NCI-H774 (cell line): ENCODE measurements around the gene LAMA3.
A peak's percentile ranks its signal among the peaks of the same experiment; 100 is the strongest.

Experiments used
- DNase-seq: peaks from one replicate; lab custom pipeline; 2025; lab: John Stamatoyannopoulos, UW

LAMA3 gene

DNA sequence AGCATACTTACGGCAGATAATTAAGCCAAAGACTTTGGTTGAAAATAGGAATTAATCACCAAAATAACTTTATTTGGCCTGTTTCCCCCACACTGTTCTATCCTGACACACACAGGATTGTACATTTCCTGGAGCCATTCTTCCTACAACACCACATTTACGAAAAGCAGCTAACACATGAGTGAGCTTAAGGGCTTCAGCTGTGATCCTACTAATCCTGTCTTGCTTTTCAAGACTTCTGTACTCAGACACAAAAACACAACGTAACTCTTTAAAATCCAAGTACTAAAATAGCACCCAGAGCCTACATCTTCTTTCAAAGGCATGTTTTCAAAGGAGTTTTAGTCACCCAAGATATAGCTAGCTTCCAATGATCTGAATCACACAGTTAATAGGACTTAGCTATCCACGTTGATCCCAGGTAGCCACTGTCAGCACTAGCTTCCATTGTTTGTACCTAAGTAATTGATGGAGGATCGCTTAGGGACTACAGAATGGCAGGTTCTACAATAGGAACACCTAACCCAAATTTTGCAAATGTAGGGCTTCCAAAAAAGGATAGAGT, 282.5 kb downstream of the LAMA3 start:
- no peak for DNase-seq

DNA sequence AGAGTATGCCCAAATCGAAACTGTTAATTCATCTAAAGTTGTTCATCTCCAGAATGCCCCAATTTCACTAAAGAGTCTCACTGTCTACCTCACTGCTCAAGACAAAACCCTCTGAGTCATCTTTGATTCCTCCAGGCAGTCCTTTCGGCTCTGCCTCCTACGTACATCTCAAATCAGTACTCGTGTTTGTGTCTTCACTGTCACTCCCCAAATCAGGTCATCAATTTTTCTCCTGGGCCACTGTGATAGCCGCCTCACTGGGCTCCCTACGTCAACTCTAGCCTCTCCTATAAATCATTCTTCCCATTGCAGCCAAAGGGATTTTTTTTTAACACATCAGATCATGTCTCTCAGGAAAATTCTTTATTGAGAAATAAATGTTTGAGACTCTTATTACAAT, 283.2 kb downstream of the LAMA3 start:
- no peak for DNase-seq

DNA sequence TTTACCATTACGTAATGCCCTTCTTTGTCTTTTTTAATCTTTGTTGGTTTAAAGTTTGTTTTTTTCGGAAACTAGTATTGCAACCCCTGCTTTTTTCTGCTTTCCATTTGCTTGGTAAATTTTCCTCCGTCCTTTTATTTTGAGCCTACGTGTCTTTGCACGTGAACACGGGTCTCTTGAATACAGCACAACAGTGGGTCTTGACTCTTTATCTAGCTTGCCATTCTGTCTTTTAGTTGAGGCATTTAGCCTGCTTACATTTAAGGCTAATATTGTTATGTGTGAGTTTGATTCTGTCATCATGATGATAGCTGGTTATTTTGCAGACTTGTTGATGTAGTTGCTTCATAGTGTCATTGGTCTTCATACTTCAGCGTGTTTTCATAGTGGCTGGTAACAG, 287.9 kb downstream of the LAMA3 start:
- DNase-seq = no peak

DNA sequence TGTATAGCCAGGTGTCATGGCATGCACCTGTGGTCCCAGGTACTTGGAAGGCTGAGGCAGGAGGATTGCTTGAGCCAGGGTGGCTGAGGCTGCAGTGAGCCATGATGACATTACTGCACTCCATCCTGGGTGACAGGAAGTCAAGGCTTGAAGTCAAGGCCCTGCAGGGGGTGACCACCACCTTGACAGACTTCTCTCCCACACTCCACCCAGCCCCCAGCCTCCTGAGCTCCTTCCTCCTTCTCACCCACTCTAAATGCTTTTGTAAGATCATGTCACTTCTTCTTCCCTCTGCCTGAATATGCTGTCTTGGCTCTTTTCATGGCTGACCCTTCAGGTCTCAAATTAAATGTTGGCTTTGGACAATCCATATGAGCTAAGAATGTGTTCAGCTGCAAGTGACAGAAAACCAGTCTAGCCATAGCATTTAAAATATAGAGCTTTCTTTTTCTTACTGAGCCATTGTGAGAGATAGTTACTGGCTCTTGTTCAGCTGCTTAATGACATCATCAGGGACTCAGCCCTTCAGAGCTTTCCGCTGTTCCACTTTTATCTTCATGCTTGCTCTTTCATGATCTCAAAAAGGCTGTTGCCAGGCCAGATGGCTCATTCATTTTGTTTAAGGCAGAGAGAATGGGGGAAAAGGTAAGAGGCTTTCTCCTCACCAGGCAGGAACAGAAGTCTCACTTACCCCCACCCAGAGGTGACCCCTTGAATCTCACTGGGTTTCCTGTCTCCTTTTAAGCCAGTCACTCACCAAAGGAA, 288.6 kb downstream of the LAMA3 start:
- DNase-seq = no peak

DNA sequence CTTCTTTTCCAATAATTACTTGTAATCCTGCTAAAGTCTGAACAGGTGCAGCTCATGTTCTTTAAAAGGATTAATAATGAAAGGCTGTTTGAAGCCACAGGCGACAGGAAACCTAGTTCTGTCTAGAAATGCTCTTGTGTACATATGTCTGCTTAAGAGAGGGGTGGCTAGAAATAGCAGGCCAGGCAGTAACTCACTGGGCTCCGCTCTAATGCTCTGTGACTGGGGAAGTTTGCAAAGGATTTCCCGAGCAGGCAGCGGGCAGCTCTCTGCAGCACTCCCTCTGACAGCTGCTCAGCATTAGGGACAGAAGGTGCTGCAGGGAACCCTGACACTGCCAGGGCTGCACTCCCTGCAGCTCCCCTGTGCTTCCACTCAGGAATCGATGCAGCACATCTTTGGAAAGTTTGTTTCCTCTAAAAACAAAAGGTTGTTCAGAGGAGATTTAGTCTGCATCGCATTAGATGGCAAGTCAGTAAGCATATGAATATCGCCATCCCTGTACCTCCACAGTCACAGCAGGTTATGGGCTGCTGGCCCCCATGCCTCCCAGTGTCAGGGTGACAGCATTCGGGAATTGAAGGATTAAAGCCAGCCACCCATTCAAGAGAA, 292.2 kb downstream of the LAMA3 start:
- DNase-seq = no peak

DNA sequence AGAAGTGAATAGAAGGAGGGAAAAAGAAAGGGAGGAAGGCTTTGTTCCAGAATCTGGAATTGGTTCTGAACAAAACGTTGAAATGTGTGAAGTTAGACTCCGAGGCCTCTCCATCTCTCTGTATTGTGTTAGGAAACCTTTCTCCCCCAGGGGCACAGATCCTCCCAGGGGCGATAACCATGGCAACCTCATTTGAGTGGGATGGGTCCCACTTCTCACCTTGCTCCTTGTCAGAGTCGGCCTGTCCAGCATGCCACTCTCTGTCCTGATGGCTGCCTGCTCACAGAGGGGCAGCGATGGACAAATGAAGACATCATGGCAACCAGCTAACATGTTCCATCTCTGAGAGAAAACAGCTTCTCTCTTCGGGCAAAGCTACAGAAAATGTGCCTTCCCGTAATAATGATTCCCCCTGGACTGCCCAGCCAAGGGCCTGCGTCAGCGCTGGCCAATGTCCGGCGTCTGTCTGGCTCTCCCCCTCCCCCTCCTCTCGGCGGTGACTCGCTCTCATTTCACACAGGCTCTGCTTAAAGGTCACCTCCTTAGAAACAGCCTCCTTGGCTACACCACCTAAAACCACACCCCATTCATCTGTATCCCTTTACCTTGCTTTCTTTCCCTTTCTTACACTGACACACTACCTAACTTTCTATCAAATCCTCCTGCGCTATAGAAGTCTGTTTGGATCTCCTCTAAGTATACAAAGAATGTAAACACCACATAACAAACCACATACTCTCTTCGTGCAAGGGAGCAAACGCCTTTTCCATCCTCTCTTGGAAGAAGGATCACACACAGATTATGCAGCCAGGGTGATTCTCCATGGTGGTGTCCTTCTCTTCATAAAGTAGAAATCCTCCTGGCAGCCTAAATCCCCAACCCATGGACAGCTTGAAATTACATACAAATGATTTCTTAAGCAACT, 293.2 kb downstream of the LAMA3 start:
- no peak for DNase-seq

DNA sequence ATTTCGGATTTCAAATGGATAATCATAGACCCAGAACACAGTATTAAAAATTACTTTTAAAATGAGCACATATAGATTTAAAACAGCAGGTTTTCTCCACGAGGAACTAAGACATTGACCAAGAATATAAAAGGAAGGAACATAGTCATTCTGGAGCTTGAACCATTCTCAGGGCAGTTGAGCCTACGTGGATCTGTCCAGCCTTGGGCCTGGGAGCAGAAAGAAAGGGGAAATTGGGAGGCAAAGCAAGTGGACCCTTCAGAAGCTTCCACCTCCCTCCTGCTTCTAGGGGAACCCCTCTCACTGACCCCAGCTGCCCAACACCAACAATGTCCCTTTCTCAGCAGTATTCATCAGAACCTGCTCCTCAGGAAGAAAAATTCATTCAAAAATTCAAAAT, 293.9 kb downstream of the LAMA3 start:
- no peak for DNase-seq

DNA sequence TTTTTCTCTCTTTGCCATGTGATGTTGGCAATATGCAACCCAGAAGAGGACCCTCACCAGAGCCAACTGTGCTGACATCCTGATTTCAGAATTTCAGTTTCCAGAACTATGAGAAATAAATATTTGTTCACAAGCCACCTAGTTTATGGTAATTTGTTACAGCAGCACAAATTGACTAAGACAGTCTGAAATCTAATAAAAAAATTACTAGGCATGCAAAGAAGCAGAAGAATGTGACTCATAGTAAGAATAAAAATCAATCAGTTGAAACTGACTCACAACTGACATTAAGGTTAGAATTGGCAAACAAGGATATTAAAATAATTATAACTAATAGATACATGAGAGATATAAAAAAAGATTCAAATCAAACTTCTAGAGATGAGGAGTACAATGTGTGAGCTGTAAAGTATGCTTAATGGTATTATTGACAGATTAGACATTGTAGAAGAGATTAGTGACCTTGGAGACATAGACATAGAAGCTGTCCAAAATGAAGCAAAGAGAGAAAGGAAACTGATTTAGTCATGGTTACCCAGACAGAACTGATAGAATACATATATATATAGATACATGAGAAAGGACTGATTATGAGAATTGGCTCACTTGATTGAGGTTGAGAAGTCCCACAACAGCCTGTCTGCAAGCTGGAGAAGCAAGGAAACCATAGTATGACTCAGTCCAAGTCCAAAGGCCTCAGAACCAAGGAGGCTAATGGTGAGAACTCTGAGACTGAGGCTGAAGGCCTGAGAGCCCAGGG, 297.5 kb downstream of the LAMA3 start:
- DNase-seq = no peak

DNA sequence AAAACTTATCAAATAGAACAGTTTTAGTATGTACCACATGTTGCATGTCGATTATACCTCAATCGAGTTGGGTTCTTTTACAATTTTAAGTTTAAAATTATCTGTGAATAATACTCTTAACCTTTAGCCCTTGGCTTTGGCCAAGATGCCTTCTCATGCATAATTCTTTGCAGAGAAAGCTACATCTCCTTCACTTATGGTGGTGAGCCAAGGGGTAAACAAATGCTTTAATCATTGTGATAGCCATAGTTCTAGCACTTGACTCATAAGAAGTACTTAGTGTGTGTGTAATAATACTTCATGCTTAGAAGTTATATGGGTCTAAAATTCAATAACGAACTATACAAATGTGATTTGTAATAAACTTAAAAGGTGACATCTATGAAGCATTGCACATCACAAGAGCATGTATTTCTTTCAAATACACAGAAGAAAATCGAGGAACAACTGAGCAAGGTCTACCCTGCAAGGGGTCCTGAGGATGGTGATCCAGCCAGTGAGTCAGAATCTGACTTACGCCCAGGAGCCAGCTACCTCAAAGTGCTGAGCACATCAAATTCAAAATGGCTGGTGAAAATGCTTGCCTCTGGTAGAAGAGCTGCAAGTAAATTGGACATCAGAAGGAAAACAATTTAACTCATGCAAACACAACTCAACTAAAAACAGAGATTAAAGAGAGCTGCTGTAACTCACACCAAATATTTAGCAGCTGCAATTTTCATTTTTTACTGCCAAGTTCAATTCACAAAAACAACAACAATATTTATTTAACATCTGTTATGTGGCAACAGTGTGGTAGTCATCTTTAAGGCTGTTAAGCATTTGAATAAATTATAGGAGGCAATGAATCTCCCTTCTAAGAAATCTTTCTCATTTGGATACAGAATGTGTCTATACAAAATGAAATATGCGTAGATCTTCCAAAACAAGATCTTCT, 301.5 kb downstream of the LAMA3 start:
- DNase-seq = no peak

DNA sequence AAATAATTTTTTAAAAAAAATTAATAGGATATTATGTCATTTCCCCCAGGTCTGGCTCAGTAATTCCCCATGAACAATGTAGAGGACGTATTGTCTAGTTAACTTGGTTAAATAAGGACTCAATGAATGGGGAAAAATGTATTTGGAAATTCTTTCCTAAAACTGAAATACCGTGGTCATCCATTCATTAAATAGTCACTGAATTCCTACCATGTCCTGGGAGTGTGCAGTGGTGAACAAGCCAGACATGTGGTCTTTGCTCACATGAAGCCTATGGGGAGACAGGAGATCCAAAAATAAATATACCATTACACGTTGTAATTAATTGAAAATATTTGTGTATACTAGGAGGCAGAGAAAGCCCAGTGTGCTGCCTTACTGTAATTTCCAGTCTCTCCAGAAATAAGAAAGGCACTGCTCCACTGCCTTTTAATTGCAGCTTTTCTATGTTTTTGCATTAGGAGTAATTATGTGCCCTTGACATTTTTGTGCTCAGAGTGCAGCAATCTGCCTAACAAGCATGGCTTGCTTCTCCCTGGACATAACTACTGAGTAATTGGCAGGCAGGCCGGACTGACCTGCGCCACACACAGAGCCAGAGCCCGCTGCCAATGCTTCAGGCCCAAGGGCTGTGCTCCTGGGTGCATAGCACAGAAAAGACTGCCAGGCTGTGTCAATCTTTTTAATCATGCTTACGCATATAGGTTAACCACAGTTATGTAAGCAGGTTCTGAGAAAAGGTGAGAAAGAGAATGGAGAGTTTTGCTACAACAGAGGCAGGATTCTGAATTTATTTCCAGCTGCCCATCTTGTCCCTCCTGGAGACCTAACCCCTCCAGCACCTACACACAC, 303.1 kb downstream of the LAMA3 start:
- DNase-seq = peak; percentile 32

DNA sequence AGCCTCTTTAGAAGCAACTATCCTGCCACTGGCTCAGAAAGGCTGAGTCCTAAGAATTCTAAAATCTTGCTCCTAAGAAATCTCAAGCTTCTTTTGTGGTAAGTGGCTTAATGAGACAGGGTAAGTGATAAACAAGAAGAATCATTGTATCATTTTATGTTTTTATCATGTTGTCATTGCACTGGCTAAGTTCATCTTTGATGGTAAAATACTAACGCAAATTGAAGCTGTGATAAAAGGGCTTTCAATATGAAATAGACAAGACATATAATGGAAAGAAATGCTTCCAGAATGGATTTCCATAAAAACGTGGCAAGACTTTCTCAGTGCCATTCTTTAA, 303.7 kb downstream of the LAMA3 start:
- no peak for DNase-seq

DNA sequence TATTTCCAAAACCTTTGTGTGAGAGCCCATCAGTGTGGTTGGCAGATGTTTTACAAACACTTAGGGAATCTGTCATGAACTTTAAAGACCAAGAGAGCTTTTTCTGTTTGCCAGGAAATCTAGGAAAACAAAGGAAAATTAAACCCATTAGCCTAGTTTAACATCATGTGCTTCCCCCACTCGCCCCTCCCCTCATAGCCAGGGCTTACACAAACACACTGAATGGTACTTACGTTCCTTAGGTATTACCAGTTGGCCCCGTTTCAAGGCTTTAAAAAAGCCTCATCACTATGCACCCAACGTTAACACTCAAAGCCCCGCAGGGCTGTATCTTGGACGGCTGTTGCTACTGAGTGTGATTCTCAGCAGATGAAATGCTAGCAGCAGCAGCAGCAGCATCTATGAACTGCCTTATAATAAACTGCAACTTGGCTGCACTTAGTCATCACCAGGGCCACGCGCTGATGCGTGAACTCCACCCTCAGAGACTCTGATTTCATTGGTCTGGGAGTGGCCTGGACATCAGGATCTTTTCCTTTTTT, 305.2 kb downstream of the LAMA3 start:
- DNase-seq = peak; percentile 88

DNA sequence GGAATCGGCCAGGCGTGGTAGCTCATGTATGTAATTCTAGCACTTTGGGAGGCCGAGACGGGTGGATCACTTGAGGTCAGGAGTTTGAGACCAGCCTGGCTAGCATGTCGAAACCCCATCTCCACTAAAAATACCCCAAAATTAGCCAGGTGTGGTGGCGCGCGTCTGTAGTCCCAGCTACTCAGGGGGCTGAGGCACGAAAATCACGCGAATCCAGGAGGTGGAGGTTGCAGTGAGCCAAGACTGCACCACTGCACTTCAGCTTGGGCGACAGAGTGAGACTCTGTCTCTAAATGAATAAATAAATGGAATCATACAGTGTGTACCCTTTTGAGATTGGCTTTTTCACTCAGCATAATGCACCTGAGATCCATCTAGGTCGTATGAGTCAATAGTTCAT, 305.9 kb downstream of the LAMA3 start:
- DNase-seq = no peak

DNA sequence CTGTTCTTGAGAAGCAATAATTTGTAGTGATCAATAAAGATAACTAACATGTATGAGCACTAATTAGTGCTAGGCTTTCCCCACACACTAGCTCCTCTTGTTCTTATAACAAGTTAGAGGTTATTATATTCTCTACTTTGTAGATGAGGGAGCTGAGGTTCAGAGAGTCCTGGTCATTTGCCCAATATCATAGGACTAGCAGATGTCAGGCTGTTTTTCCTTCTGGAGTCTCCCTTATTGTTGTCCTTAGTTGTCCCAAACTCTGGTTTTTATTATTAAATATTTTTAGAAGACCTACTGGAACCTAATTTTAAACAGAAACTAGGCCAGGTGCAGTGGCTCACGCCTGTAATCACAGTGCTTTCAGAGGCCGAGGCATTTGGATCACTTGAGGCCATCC, 308.8 kb downstream of the LAMA3 start:
- DNase-seq = no peak

DNA sequence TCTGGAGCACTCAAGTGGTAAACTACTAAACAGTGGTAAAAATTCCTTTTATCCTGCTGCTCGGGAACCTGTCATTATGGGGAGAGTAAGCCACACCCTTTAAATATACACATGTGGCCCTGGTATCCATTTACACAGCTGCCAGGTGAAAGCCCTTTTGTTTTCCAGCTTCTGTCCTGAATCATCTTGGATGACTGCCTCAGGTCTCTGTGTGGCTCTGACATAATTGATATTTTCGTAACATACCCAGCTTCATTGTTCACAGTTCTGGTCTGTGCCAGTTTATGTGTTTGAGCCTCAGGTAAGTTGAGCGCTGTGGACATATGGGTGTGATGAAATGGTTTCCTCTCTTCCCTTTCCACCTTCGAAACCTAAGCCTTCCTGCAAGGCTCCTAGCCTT, 309.6 kb downstream of the LAMA3 start:
- peak; percentile 94 for DNase-seq

DNA sequence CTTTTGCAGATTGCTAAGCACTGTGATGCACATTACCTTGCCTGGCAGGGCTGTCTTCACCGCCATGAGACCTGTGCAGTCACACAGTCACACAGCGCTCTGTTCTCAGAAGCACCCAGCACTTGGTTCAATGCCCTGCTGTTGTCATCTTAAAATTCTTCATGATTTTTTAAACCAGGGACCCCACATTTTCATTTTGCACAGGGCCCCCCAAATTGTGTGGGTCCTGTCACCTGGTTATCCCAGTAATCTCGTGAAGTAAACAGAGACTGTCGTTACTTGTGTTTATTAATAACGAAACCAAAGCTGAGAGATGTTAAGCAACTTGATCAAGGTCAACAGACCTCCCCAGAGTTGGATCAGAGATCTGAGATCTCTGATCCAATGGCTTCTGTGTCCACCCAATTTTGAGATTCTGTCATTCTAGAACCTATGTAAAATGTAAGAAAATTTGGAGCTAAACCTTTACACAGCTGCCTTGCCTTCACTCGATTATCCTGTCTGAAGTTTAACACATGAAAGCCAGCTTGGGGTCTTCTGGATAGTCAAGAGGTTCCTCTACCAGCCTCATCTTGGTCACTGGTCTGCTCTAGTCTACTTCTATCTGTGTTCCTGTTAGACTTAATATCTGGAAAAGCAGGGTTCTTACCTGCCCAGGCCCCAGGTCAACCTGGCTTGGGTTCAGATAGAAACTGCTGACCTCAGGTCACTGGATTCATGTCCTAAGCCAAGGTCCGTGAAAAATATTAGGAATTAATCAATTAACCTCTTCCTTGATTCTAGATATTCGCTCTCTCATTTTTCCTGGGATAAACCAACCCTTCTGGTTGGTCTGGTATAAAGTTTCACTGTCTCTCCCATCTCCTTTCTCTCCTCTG, 311.6 kb downstream of the LAMA3 start:
- DNase-seq = no peak

DNA sequence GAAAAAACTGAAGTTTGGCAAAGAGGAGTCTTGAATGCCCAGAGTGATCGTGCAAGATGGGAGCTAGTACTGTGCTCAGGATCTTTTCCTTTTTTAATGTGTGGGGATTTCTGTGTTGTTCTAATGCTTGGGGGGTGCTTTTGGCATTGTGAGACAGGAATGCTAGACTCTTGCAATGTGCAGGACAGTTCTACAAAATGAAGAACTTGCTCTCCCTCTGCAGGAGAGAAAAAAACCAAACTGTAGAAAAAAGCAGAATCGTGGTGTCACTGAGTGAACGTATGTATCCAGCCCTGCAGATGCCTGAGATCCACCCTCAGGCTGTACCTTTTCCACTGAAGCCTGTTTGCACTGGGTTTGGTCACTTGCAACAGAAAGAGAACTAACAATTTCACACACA, 313.2 kb downstream of the LAMA3 start:
- DNase-seq = no peak

DNA sequence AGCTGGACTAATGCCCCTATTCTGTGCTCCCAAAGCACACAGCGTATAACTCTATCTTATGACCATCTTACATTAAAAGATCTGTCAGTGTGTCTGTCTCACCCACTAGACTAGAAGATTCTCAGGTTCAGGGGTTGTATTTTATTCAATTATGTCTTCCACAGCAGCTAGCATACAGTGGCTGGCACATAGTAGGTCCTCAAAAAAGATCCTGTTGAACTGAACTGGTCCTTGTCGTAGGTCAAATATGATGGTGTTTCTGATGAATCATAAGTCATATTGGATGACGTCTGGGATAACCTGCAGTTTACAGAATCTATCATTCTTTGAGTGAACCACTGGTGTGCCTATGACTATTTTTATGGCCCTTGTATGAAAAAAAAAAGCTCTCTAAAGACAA, 314.0 kb downstream of the LAMA3 start:
- no peak for DNase-seq
